NCI-H2227 (cell line): ENCODE data around the gene C14orf119.

Experiments used
- DNase-seq: peaks from one replicate; lab custom pipeline; 2025; ENCODE audit not compliant: unreplicated experiment; lab: John Stamatoyannopoulos, UW

Gene C14orf119

DNA sequence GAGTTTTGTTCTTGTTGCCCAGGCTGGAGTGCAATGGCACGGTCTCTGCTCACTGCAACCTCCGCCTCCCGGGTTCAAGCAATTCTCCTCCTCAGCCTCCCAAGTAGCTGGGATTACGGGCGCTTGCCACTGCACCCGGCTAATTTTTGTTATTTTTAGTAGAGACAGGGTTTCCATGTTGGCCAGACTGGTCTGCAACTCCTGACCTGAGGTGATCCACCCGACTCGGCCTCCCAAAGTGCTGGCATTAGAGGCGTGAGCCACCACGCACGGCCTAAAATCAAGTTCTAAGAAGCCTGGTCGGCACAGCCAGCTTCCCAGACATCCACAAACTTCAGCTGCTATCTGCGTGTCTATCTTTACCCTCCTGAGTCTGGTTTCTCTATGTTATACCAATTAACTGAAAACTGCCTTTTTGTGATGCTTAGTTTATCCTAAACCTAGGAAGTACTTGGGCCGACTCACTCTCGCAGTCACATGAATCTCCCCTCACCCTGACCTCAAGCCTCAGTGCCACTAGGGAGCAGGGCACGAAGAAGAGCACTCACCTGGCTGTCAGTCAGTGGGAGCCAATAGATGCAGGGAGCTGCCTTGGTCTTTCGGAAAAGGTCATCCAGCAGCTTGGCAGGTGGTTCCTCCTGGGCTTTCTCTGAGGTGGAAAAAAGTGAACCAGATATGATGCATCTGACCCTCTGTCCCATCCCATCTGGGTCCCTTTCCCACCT is 34.6 kb upstream of the C14orf119 start:
- DNase-seq, result no peak

- no peak for DNase-seq
Observed at GRCh38 chr14:23062002-23062401, 33.3 kb upstream of the C14orf119 start.

- no peak for DNase-seq
Observed at GRCh38 chr14:23063601-23064000, 31.7 kb upstream of the C14orf119 start.

GRCh38 chr14:23066368-23066767 is 28.9 kb upstream of the C14orf119 start:
- DNase-seq, result no peak

GRCh38 chr14:23066855-23067744 is 28.2 kb upstream of the C14orf119 start:
- DNase-seq, result no peak

GRCh38 chr14:23067847-23068788 is 27.2 kb upstream of the C14orf119 start:
- DNase-seq, result no peak

- DNase-seq, result no peak
Observed at GRCh38 chr14:23068789-23069412, 26.4 kb upstream of the C14orf119 start.

DNA sequence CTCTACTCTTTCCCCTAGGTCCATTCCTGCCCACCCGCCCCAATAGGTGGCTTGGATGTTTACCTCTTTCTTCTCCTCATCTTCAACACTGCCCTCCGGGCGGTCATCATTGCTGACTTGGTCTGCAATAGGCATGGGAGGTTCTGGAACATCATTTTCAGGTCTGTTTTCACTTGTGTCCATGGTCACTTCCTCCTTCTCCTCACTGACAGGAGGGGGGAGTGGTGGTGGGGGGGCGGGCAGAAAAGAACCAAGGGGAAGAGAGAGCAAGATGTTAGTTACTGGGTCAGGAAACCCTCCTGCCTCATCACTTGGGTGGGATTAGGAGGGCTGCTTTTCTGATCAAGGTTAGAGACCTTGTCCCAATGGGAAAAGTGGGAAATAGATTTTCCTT is 25.9 kb upstream of the C14orf119 start:
- DNase-seq, result no peak

DNA sequence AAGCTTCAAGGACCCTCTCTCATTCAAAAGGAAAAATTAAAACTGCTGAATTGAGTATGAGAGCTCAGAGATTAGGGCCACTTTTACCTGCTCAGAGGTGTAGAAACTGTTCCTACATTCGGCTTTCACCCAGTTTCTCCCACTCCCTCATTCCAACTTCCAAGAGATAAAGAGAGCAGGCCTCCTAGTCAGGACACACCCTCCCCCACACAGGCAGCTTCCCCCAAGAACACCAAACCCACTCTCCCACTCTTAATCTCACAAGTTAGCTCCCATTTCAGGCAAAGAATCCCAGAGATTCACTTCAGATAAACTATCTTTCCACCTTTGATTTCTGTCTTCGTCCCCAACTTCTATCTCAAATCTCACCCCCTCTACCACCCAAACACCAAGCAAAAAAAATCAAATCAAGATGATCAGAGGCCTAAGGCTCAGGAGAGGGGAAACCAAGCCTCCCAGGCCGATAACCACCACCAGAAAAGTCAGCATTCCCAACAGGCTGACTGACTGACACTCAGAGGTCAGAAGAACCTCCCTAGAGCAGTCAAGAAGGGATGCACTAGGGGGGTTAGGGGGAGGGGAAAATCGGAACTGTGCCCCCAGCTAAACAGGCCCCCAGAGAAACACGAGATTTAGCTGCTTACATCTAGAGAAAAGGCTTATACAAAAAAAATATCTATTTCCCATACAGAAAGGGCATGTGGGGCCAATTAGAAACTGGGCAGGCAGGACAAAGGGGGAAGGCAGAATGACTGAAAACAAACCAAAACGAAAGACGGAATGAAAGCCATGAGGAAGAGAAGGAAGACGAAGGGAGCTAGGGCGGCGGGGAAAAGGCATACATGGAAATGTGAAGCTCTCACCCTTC is 24.8 kb upstream of the C14orf119 start:
- no peak for DNase-seq

- DNase-seq, result no peak
Observed at GRCh38 chr14:23071244-23071920, 23.9 kb upstream of the C14orf119 start.

DNA sequence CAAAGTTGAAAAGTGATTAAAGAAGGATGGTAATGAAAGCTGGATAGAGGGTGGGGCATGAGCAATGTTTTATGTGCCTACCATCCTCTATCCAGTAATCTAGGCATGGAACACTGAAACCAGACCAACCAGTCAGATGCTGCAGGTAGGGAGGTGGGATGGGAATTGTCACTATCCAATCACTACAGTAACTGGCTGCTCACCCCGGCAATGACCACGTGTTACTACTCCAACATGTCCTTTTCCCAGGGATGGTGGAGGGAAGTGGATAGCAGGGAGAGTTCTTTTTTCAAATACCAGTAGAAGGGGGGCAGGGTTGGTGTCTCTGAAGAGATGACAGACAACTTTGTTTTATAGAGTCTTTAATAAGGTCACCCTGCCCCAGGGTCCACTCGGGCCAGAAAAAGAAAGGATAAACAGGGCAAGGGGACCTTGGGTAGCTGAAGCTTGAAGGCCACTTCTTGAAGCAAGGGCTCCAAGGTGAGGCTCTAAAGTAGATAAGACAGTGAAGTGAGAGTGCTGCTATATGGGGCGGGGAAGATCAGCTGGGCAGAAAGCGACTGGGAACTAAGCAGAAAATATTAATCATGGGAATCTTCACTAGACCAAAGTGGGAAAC is 23.3 kb upstream of the C14orf119 start:
- no peak for DNase-seq

- no peak for DNase-seq
Observed at GRCh38 chr14:23074906-23075305, 20.4 kb upstream of the C14orf119 start.

GRCh38 chr14:23076785-23077408 is 18.4 kb upstream of the C14orf119 start:
- DNase-seq, result no peak

- no peak for DNase-seq
Observed at GRCh38 chr14:23077962-23078361, 17.3 kb upstream of the C14orf119 start.

GRCh38 chr14:23078692-23079116 is 16.6 kb upstream of the C14orf119 start:
- DNase-seq, result no peak

- DNase-seq, result no peak
Observed at GRCh38 chr14:23079716-23080115, 15.6 kb upstream of the C14orf119 start.

DNA sequence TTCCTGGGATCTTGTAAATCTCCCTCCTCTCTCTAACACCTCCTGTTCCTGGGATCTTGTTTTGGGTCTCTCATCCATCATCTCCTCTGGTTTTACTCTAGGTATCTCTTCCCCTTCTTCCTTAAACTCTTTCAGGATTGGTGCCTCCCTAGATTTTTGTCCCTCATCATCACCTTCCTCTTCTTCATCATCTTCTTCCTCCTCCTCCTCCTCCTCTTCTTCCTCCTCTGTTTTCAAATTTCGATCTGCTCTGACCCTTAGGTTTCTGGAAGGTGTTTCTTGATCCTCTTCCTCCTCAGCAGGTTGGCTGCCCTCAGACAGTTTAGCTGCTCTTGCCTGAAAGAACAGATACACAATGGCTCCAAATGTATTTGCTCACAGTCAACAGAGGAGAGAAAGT is 14.8 kb upstream of the C14orf119 start:
- no peak for DNase-seq

DNA sequence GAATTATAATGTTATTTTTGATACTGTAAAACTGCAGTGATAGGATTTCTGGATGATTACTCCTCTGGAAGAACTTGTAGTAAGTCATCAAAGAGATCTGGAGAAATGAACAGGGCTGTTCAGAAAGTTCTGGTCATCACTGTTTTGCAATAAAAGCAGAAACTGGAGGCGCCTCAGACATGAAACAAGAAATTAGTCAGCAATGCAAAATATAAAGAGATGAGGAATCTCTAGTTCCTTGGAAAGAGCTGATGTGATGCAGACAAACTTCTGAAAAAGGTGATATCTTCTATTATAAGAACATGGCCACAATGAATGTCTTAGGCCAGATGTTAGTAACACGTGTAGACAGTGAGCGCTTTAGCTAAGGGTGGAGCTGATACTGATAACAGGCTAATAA is 9.8 kb upstream of the C14orf119 start:
- no peak for DNase-seq
